Kidney tubule cell (primary cell): ENCODE measurements around the gene CPT1B.
"Not testable (repeated sequence)": the region's sequence is repeated elsewhere in the genome, so short reads cannot be mapped to it uniquely, and the experiment has no call there.

Source experiments
- DNase-seq: peaks from one replicate; pipeline ENCODE4 v3.0.0-alpha.2; 2018; ENCODE audit warnings: low spot score

CPT1B gene

DNA sequence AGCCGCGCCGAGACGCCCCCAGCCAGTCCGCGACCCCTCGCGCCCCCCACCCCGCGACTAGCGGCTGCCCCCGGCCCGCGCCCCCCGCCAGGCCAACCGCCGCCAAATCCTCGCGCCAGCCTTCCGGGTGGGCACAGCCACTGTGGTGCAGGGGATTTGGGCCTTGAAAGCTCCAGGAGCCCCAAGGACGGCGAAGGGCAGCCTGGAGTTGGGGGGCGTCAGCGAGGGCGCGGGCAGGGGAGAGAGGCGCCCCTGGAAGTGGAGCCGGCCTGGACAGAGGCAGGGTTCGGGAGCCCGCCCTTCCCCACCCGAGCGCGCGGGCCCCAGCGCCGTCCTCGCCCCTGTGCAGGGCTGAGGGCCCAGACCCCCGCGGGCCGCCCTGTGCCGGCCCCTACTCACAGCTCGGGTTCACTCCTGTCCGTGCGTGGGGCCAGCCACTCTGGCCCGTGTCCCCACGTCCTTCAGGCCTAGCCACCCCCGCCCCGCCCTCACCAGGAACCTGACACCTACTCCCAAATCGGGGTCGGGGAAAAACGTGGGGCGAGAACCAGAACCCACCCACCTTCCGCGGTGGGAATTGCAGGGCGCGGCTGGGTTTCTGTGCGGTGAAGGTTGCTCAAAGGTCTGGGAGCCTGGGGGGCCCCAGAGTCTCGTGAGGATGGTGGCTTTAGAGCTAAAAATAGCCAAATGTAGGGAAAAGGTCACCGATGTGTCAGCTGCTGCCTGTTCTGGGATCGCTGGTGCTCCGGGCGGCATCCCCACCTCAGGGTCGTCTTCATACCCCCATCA, at the start of gene CPT1B:
TSS of gene CPT1B (minus strand) at position 441 of the 789 bp plus-strand sequence. CDS start 512 bp downstream, outside the sequence.
- no peak for DNase-seq

DNA sequence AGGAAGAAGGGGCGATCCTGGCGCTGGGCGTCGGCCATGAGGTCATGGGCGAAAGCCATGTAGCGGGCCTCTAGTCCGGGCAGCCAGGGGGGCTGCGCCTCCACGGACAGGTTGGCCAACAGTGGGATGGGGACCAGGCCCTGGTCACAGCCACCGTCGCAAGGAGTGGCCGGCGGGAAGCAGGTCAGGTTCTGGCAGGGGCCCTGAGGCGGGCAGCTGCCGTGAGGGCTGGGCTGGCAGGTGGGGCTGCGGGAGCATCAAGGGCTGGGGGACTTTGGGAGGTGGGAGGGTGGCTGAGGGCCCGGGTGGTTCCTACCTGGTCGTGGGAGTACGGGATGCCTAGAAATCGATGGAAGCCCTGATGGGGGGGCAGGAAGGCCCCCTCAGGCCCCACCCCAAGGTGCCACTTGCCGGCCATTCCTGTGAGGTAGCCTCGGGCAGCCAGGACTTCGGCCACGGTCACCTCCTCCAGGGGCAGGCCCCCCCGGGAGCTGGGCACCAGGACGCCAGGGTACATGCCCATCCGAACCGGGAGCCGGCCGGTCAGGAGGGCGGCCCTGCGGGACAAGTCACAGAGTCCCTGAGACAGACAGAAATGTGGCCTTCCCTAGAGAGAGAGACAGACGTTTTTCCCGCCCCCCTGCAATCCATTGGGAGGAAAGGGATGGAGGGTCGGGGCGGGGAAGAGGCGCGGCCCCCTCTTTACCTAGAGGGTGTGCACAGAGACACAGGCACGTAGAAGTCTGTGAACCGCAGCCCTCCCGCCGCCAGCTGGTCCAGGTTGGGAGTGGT, 48.8 kb upstream of the CPT1B start:
- no peak for DNase-seq

DNA sequence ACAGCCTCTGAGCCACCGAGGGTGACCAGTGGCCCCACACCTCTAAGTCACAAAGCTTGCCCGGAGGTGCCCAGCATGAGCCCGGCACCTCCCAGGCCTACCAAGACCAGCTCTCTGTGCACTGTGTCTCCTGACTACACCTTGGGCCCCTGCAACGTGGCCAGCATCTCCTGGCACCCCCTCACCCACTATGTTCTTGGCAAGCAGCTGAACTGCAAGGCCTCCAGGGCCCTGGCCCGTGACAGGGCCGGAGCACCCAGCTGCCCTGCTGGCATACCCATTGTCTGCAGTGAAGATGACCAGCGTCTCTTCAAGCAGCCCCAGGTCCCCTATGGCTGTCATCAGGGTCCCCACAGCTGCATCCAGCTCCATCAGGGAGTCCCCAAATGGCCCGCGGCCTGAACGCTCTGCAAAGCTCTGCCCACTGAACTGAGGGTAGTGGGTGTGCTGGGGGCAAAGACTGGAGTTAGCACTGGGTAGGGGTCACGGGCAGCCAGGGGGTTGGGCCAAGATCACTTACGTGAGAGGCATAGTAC, 48.2 kb upstream of the CPT1B start:
- DNase-seq, result no peak

DNA sequence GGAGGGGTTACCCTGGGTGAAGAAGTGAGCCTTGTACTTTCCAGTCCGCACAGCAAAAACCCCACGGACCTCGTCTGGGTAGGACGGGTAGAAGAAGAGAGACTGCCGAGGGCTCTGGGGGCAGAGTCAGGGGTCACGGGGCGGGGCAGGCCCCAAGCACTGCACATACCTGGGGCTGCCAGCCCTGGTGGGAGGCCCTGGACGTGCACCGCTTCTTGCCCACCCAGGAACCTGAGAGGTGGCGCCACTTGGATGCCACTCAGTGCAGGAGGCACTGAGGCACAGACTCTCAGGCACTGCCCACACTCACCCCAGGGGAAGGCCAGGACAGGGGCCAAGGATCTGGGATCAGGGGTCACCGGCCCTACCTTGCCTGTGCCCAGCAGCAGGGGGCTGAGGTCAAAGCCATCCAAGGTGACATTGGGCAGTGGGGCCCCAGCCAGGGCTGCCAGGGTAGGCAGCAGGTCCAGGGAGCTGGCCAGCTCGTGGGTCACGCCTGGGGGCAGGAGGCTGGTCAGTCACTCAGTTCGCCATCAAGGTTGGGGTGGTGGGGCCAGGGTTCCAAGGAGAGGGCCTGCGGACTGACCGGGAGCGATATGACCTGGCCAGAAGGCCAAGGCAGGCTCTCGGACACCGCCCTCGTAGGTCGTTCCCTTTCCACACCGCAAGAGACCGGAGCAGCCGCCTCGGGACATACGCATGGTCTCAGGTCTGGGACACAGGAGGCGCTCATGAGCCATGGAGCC, 47.5 kb upstream of the CPT1B start:
- DNase-seq, result no peak

DNA sequence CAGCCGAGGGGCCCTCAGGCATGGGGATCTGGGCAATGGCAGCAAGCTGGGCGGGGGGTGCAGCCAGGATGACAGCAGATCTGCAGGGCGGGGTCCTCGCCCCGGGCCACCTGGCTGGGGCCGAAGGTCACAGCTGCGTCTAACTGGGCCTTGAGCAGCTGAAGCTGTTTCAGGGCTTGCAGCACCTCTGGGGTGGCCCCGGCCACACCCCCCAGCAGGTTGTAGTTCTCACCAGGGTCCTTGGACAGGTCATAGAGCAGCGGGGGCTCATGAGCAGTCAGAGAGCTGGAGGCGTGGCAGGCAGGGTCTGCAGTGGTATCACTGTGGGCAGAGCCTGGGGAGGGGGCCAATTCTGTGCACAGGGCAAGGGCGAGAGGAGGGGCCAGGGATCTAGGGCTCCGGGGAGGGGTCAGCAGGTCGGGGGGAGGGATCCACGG, 46.9 kb upstream of the CPT1B start:
- no peak for DNase-seq

DNA sequence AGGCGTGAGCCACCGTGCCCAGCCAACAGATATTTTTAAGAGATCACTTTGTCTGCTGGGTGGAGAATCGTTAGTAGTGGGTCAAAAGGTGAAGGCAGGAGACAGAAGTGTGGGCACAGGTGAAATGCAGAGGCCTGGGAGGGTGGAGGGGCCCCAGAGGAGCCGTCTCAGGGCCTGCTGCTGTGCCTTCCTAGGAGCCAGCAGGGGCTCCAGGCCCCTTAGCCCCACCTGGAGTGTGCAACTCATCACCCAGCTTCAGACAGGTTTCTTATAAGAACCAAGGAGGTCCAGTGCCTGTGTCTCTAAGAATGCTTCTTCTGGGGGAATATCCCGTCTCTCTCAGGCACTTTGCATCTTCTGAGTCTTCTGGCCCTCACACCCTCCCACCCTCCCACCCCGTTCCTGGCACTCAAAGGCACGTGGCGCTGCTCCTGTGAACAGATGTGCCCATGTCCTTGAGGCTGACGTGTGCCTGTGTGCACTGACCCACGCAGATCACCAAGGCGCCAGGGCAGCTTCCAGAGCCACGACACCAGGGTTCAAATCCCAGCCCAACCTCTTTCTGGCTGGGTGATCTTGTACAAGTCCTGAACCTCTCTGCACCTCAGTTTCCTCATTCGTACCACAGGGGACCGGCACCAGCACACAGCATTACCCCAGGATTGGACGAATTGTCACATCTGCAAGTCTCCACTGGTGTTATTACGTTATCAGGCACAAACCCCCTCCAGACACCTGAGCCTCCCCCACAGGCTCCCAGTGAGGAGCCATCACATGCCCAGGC, 46.3 kb upstream of the CPT1B start:
- DNase-seq, result no peak

DNA sequence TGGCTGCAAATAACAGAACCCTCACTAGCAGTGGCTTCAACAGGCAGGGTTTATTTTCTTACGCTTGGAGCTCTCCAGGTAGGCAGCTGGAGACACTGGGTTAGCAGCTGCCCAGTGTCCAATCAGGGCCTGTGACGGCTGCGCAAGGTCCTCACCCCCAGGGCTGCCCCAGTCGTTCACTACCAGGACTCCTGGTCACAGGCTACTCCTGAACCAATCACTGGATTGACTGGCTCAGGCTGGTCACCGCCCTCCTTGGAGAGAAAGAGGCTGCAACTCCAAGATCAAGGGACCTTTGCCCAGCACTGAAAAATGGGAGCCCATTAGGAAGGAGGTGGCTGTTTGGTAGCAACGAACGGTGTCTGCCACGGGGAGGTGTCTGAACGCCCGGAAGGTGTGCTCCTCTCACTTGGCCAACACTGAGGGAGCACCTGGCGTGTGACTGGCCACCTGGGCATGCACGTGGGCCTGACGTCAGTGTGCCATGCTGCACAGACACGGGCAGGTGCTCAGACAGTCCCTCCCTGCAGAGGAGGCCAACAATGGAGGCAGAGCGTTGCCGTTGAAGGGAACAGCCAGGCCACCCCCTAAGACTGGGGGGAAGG, 44.6 kb upstream of the CPT1B start:
- peak; percentile 62 for DNase-seq

DNA sequence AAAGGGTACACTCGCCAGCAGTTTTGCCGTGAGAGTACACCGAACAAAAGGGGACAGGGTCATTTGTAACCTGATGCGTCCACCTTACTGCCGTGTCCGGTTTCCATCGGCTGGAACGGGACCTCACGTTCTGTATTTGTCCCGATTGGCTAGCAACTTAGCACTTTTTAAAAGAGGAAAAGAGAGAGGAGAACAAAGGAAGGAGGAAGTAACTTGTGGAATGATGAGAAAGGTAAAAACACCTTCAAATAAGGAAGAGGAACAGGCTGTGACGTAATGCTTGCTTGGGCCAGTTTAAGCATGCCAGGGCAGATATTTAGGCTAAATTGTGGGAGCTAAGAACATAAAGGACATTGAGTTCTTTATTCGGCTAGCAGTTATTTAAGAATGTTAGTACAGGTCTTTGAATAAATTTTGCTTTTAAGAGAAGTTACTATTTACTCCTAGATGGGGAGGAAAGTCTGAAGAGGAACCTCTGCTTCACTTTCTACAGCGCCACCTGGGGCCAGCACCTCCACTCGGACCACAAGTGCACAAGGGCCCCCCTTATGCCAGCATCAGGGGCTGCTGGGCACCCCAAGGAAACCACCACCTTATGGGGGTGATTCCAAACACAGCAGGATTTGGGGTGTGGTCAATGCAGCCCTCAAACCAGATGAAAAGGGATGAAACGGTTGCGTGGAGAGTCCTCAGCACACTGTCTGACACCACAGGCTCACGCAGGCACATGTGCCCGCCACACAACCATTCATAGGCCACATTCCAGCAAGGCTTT, 43.9 kb upstream of the CPT1B start:
- DNase-seq, result peak; percentile 58

DNA sequence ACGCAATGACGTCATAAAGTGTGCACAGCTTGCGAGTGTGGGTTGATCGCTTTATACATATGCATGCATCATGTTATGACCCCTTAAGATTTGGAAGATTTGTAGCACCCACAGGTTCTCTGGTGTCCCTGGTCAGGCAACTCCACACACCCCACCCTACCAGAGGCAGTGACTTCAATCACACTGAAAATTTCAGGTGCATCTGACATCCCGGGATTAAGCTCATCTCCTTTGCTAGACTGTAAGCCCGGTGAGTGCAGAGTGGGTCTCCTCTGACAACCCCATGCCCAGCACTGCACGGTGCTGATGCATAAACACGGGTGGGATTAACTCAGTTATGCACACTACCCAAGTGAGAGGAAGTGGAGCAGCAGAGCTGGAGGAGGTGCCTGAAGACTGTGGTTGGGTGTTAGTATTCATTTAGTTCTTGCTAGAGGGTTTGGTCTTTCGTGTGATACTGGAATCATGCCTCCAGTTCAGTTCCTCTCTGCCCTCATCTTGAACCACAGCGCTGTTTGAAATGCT, 43.2 kb upstream of the CPT1B start:
- peak; percentile 25 for DNase-seq

DNA sequence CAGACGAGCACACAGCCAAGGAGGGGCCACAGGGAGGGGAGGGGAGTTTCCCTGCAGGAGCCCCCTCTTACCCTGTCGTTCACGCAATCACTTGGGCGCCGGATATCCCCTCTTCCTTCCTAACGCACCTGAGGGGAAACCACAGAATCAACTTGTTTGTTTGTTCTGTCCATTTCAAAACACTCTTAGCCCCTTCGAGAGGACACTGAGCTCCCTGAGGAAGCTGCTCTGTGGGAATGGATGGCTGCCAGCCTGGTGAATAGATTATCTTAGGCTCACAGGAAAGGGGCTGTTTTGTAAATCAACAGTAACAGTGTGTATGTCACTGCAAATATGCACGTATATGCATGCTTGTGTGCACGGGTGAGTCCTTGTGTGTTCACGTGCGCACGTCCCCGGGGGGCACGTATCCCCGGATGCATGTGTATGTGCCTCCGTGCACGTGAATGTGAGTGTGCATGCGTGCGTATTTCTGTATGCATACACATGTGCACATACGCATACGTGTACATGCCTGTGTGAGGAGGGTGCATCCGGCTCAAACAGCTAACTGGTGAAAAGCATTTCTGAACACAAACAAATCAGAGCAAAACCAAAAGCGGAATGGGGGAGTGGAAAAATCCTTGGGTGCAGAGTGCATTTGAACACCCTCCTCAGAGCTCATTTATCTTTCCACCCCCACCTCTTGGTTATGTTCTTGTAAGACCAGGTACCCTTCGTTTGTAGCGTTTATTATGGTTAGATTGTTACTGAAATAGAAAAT, 42.5 kb upstream of the CPT1B start:
- no peak for DNase-seq

DNA sequence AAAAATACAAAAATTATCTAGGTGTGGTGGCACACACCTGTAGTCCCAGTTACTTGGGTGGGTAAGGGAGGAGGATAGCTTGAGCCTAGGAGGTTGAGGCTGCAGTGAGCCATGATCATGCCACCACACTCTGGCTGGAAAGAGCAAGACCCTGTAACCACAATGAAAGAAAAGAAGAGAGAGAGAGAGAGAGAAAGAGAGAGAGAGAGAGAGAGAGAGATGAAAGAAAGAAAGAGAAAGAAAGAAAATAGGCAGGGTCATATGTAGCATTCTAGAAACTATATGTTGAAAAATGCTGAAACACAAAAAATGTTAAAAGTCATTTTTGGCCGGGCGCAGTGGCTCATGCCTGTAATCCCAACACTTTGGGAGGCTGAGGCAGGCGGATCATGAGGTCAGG, 36.1 kb upstream of the CPT1B start:
- DNase-seq, result not testable (repeated sequence)

DNA sequence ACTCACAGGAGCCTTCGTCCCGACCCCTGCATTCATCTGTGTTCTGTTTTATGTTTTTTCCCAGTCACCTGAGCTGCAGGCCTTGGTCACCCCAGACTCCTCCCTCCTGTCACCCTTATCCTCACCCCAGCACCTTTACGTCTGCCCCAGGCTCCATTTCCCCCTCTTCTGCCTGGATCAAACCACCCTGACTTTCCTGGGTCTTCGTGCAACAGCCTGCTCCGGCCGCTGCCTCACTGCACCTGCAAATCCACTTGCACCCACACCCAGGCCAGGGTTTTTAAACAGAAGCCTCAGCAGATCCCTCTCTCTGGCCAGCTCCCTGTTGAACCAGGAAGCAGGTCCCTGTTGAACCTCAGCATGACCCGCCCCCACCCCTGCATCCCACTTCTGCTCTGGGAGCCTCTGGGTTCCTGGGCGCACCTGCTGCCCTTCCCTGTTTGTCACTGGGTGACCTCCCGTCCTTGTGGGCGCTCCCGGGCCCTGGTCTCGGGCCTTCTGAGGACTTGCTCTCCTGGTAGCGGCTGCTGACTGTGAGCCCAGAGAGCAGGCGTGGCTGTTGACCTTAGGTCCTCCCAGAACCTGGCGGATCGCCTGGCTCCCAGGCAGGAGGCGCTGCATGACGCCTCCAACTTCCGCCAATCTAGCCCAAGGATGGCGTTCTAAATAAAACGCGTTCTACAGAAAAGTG, 35.2 kb upstream of the CPT1B start:
- DNase-seq, result no peak

DNA sequence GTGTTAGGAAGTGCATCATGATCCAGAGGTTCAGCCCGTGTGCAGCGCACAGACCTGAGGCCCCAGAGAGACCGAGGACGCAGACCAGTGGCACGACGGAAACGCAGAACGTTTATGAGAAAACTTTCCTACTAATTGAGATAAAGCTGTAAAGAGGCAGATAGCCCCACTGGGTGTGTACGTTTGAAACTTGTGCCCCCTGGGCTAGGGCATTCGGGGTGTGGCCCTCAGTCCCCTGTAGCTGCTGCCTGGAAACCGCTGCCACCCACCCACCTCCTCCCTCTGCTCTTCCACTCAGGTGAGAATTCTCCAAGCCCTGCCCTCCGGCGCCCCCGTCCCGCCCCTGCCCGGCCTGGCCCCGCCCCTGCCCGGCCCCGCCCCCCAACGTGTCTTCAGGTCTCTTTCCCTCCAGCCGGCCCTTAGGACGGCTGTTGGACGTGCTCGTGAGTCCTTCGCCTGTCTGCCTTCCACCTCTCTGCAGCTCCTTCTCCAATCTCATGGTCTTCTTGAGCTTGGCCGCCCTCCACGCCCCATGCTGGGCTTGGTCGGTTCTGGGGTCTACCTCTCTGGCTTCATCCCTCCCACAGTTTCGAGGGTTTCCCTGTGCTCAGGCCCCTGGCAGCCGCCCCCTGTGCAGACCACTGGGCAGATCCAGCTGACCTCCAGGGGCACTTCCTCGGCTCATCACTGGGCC, 34.4 kb upstream of the CPT1B start:
- no peak for DNase-seq

DNA sequence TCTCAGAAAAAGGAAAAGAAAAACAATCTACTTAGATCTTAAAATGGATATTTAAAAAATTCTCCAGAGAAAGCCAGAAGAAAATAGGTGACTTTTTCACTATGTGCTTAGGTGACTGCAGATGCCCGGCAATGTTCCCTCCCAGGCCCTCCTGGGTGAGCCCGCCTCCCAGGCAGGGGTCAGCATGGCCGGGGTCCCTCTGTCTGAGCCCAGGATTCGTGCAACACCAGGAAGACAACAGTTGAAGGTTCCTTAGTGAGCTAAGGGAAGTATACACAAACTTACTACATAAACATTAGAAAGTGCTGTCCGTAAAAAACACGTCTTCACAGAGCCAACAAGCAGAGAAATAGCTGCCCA, 33.9 kb upstream of the CPT1B start:
- no peak for DNase-seq

DNA sequence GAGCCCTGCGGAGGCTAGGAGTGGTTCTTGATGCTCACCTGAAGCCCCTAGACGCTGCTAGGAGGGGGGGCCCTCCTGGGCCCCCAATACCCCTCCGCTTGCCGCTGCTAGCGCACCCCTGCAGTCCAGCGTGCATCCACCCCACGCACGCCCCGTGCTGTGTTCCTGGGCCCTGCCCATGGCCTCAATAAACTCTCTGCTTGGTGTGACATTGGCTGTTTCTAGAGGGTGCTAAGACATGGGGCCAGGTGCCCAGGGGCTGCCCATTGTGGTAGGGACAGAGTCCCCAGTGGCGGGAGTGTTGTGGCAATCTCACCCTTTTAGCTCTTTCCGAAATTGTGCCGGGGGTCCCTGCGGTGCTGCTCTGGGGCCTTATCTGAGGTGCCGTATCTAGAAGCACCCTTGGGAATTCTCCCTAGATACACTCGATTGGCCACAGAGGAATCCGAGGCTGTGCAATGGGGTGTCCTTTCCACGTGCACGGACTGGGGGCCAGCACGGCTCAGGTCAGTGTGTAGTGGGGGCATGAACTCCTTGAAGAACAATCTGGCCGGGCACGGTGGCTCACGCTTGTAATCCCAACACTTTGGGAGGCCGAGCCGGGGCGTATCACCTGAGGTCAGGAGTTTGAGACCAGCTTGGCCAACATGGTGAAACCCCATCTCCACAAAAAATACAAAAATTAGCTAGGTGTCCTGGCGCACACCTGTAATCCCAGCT, 33.3 kb upstream of the CPT1B start:
- no peak for DNase-seq

DNA sequence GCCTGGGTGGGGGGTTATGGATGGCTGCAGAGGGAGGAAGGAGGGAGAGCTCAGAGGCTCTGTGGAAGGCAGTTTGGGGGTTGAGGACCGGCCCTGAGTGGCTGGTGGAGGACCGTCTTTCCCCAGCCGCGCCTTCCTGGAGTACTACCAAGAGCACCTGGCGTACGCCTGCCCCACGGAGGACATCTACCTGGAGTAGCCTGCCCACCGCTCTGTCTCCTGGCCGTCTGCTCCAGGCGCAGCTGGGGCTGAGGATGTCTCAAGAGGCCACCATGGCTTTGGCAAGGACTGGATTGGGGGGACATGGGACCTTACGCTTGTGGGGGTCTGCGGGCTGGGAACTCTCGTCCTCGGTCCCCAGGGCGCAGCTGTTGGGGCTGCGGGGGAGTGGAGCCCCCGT, 32.4 kb upstream of the CPT1B start:
- no peak for DNase-seq

DNA sequence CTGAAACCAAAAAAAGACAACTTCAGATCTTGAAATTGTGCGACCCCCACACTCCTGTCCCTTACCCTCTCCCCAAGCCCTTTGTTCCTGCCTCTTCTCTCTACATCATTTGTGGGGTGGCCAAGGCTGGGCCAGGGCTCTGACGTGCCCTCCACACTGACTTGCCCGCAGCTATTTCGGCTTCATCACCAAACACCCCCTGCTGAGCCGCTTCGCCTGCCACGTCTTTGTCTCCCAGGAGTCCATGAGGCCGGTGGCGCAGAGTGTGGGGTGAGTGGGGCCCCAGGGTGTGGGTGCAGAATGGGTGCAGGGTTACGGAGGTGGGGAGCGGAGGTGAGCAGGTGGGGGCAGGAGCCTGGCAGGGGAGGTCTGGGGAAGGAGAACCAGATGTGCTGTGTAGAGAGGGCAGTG, 31.8 kb upstream of the CPT1B start:
- DNase-seq, result no peak
